ENCODE results near the gene TMEM181. TPM values are rescaled to one million over a fixed set of nuclear protein-coding genes. Genes with fewer than 3 reads are reported as not detected.
A peak's percentile ranks its signal among the peaks of the same experiment; 100 is the strongest.

Gene TMEM181
- total RNA-seq, 1 experiment from 2014 or later, result 15.4 TPM

GRCh38 chr6:158642097-158642601 is 82.3 kb downstream of the TMEM181 start:
- Histone ChIP-seq H3K4me3 (ENCODE audit: low read length) (no peak overlapping the region), H3K9me2 (replicated peaks; ENCODE audit: insufficient read depth, low read length) (no peaks in the 10 kb centered on the region), H3K27me3 (ENCODE audit: low read length) (no peaks in the 10 kb centered on the region), H2AFZ (ENCODE audit: low read length) (no peak overlapping the region), H3K4me2 (ENCODE audit: low read depth, low read length, poor library complexity, severe bottlenecking) (peak overlapping the region; percentile 13), H3K27ac (ENCODE audit: low read length) (no peak overlapping the region), H4K20me1 (ENCODE audit: insufficient read depth, low read depth, low read length) (0 out of 2 replicates have a peak, but pooled peaks cover 7% of the 10 kb centered on the region), H3K9me3 (ENCODE audit: low read length) (no peaks in the 10 kb centered on the region), H3K4me1 (ENCODE audit: low read length) (peaks cover 16% of the 10 kb centered on the region), H3K79me2 (ENCODE audit: low read length) (peaks cover 64% of the 10 kb centered on the region), H3K9ac (ENCODE audit: low read length) (no peak overlapping the region), H3K36me3 (ENCODE audit: insufficient read depth, low read length) (peaks cover 12% of the 10 kb centered on the region; the same call in 1 of the 2 replicates)
- DNase-seq, result no peak

GRCh38 chr6:158643836-158644230 is 83.9 kb downstream of the TMEM181 start:
- H3K9me2 ChIP-seq (replicated peaks; ENCODE audit: insufficient read depth, low read length), result no peaks in the 10 kb centered on the region

GRCh38 chr6:158644231-158645063 is 84.6 kb downstream of the TMEM181 start, which contains the start of gene DYNLT1:
TSS of gene DYNLT1 (minus strand) at chr6:158644743. CDS start at chr6:158644708, 35 bp downstream.
- Histone ChIP-seq H3K36me3 (ENCODE audit: insufficient read depth, low read length) (peaks cover 5% of the 10 kb centered on the region; the same call in 1 of the 2 replicates), H3K4me3 (ENCODE audit: low read length) (peak within 1 kb of the TSS; percentile 99), H3K9ac (ENCODE audit: low read length) (peak within 1 kb of the TSS; percentile 95), H4K20me1 (ENCODE audit: insufficient read depth, low read depth, low read length) (no peaks in the 10 kb centered on the region), H2AFZ (ENCODE audit: low read length) (peak within 1 kb of the TSS; percentile 99), H3K79me2 (ENCODE audit: low read length) (peaks cover 50% of the 10 kb centered on the region), H3K27ac (ENCODE audit: low read length) (peak within 1 kb of the TSS; percentile 38; the same call in 1 of the 2 replicates), H3K4me2 (ENCODE audit: low read depth, low read length, poor library complexity, severe bottlenecking) (peak within 1 kb of the TSS; percentile 97), H3K9me3 (ENCODE audit: low read length) (no peaks in the 10 kb centered on the region), H3K27me3 (ENCODE audit: low read length) (no peaks in the 10 kb centered on the region), H3K4me1 (ENCODE audit: low read length) (peaks cover 19% of the 10 kb centered on the region), H3K9me2 (replicated peaks; ENCODE audit: insufficient read depth, low read length) (no peaks in the 10 kb centered on the region)
- DNase-seq, result peak; percentile 95

More at GRCh38 chr6:158643836-158644230, 83.9 kb downstream of the TMEM181 start:
- Histone ChIP-seq H3K9ac (ENCODE audit: low read length) (peak overlapping the region; percentile 95), H3K4me3 (ENCODE audit: low read length) (peak overlapping the region; percentile 99), H3K27me3 (ENCODE audit: low read length) (no peaks in the 10 kb centered on the region), H4K20me1 (ENCODE audit: insufficient read depth, low read depth, low read length) (0 out of 2 replicates have a peak, but pooled peaks cover 5% of the 10 kb centered on the region), H3K79me2 (ENCODE audit: low read length) (peaks cover 56% of the 10 kb centered on the region), H3K27ac (ENCODE audit: low read length) (peak overlapping the region; percentile 38; the same call in 1 of the 2 replicates), H3K9me3 (ENCODE audit: low read length) (no peaks in the 10 kb centered on the region), H3K4me1 (ENCODE audit: low read length) (peaks cover 16% of the 10 kb centered on the region), H3K4me2 (ENCODE audit: low read depth, low read length, poor library complexity, severe bottlenecking) (peak overlapping the region; percentile 97), H2AFZ (ENCODE audit: low read length) (0 out of 2 replicates have a peak overlapping the region, but pooled peaks have one; percentile 91), H3K36me3 (ENCODE audit: insufficient read depth, low read length) (peaks cover 5% of the 10 kb centered on the region; the same call in 1 of the 2 replicates)
- no peak for DNase-seq

GRCh38 chr6:158645064-158646022 is 85.5 kb downstream of the TMEM181 start:
- Histone ChIP-seq H3K4me3 (ENCODE audit: low read length) (peak overlapping the region; percentile 99), H3K79me2 (ENCODE audit: low read length) (peaks cover 41% of the 10 kb centered on the region), H2AFZ (ENCODE audit: low read length) (peak overlapping the region; percentile 99), H3K36me3 (ENCODE audit: insufficient read depth, low read length) (peaks cover 5% of the 10 kb centered on the region; the same call in 1 of the 2 replicates), H3K4me1 (ENCODE audit: low read length) (peaks cover 28% of the 10 kb centered on the region), H3K9ac (ENCODE audit: low read length) (peak overlapping the region; percentile 95), H3K9me3 (ENCODE audit: low read length) (no peaks in the 10 kb centered on the region), H4K20me1 (ENCODE audit: insufficient read depth, low read depth, low read length) (no peaks in the 10 kb centered on the region), H3K4me2 (ENCODE audit: low read depth, low read length, poor library complexity, severe bottlenecking) (peak overlapping the region; percentile 97), H3K27ac (ENCODE audit: low read length) (no peak overlapping the region), H3K27me3 (ENCODE audit: low read length) (no peaks in the 10 kb centered on the region), H3K9me2 (replicated peaks; ENCODE audit: insufficient read depth, low read length) (no peaks in the 10 kb centered on the region)
- no peak for DNase-seq

DNA sequence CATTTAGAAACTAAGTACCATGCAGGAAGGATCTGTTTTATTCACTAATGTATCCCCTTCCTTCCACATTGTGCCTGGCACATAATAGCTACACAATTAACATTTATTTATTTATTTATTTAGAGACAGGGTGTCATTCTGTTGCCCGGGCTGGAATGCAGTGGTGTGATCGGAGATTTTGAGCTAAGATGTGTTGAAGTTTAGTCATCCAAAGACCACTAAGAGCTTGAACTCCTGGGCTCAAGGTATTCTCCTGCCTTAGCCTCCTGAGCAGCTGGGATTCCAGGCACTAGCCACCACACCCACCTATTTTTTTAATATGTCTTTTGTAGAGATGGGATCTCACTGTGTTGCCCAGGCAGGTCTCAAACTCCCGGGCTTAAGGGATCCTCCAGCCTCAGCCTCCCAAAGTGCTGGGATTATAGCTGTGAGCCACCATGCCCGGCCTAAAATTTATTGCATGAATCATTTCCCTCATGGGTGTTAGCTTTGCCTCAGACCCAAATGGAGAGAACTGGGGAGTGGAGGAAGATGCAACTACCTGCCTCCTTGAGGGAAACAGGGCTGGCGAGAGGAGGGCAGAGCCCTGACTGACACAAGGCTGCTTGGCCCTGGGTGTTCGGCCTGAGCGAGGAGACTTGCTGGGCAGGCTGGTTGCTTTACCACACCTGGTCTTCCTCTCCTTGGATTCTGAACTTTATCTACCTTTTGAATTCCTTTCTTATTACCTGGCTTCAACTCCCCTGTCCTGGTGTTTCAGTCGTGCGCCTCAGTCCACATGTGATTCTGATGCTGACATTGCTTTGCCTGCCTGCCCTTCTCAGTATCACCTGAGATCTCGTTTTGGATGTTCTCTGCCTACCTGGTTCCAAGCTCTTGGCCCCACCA is 86.4 kb downstream of the TMEM181 start:
- Histone ChIP-seq H3K36me3 (ENCODE audit: insufficient read depth, low read length) (peaks cover 5% of the 10 kb centered on the region; the same call in 1 of the 2 replicates), H3K9me3 (ENCODE audit: low read length) (no peaks in the 10 kb centered on the region), H3K27ac (ENCODE audit: low read length) (no peak overlapping the region), H3K9ac (ENCODE audit: low read length) (no peak overlapping the region), H3K79me2 (ENCODE audit: low read length) (peaks cover 32% of the 10 kb centered on the region), H3K4me3 (ENCODE audit: low read length) (no peak overlapping the region), H4K20me1 (ENCODE audit: insufficient read depth, low read depth, low read length) (no peaks in the 10 kb centered on the region), H3K4me1 (ENCODE audit: low read length) (peaks cover 29% of the 10 kb centered on the region), H3K27me3 (ENCODE audit: low read length) (no peaks in the 10 kb centered on the region), H2AFZ (ENCODE audit: low read length) (no peak overlapping the region), H3K9me2 (replicated peaks; ENCODE audit: insufficient read depth, low read length) (no peaks in the 10 kb centered on the region), H3K4me2 (ENCODE audit: low read depth, low read length, poor library complexity, severe bottlenecking) (no peak overlapping the region)
- no peak for DNase-seq

- no peak overlapping the region for H3K27ac ChIP-seq (ENCODE audit: low read length)
- DNase-seq, result no peak
- no peaks in the 10 kb centered on the region for H4K20me1 ChIP-seq (ENCODE audit: insufficient read depth, low read depth, low read length)
- H3K36me3 ChIP-seq (ENCODE audit: insufficient read depth, low read length), result no peaks in the 10 kb centered on the region
- no peak overlapping the region for H3K4me2 ChIP-seq (ENCODE audit: low read depth, low read length, poor library complexity, severe bottlenecking)
- H3K4me3 ChIP-seq (ENCODE audit: low read length), result no peak overlapping the region
- H3K9me2 ChIP-seq (replicated peaks; ENCODE audit: insufficient read depth, low read length), result no peaks in the 10 kb centered on the region
- no peak overlapping the region for H3K9ac ChIP-seq (ENCODE audit: low read length)
- no peak overlapping the region for H2AFZ ChIP-seq (ENCODE audit: low read length)
- no peaks in the 10 kb centered on the region for H3K27me3 ChIP-seq (ENCODE audit: low read length)
- H3K4me1 ChIP-seq (ENCODE audit: low read length), result peaks cover 29% of the 10 kb centered on the region
- H3K9me3 ChIP-seq (ENCODE audit: low read length), result no peaks in the 10 kb centered on the region
- peaks cover 20% of the 10 kb centered on the region for H3K79me2 ChIP-seq (ENCODE audit: low read length)
Measured at GRCh38 chr6:158647501-158647900, 87.6 kb downstream of the TMEM181 start.

DNA sequence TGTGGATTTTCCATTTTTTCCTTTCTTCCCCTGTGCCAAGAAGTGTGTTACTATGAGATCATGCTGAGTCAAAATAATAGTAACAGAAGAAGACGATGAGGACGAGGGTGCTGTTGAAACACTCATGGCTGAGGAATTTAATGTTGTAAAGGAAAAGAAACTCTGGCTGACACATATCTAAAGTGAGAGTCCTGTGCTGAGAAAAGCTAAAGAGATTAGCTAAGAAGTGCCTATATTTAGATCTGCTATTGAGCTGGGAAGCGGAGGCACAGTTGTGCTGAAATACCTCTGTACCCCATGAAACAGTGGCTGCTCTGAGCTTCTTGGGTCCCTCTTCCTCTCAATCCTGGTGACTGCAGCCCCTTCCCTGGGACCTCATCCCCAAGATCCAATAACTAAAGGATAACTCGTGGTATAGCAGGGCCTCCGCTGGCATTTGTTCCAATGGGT is 88.8 kb downstream of the TMEM181 start:
- Histone ChIP-seq H4K20me1 (ENCODE audit: insufficient read depth, low read depth, low read length) (no peaks in the 10 kb centered on the region), H3K4me3 (ENCODE audit: low read length) (no peak overlapping the region), H3K9ac (ENCODE audit: low read length) (no peak overlapping the region), H3K27me3 (ENCODE audit: low read length) (no peaks in the 10 kb centered on the region), H3K79me2 (ENCODE audit: low read length) (peaks cover 8% of the 10 kb centered on the region), H2AFZ (ENCODE audit: low read length) (no peak overlapping the region), H3K4me1 (ENCODE audit: low read length) (peaks cover 20% of the 10 kb centered on the region), H3K27ac (ENCODE audit: low read length) (no peak overlapping the region), H3K9me2 (replicated peaks; ENCODE audit: insufficient read depth, low read length) (no peaks in the 10 kb centered on the region), H3K36me3 (ENCODE audit: insufficient read depth, low read length) (no peaks in the 10 kb centered on the region), H3K4me2 (ENCODE audit: low read depth, low read length, poor library complexity, severe bottlenecking) (no peak overlapping the region), H3K9me3 (ENCODE audit: low read length) (no peaks in the 10 kb centered on the region)
- DNase-seq, result no peak

Data from Karpas-422 (cell line).